Activated CD4-positive, alpha-beta T cell treated with anti-CD3 and anti-CD28 coated beads, Interleukin-2, amount 50 U/mL, for 48 hours (primary cell): Measurements from ENCODE around the gene FEZF1.

Experiments
- DNase-seq, 2 experiments: peaks; one replicate each; pipeline ENCODE4 v3.0.0-alpha.2; 2020

The FEZF1 gene

DNA sequence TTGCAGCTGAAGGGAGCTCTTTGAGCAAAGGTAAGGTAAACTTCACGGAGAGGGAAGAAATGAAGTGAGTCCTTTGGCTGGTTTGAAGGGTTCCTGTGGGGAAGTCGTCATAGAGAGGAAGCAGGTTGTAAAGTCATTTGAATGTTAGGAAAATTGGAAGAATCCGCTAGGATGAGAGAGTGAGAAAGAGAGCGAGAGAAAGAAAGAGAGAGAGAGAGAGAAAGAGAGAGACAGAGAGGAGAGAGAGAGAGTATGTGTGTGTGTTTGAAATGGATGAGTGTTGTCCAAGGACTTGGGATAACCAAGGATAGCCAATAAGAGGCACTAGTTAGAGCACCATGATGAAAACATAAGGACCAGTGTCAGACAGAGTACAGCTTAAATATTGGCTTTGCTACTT lies 43.1 kb downstream of the FEZF1 start:
- no peak for DNase-seq

DNA sequence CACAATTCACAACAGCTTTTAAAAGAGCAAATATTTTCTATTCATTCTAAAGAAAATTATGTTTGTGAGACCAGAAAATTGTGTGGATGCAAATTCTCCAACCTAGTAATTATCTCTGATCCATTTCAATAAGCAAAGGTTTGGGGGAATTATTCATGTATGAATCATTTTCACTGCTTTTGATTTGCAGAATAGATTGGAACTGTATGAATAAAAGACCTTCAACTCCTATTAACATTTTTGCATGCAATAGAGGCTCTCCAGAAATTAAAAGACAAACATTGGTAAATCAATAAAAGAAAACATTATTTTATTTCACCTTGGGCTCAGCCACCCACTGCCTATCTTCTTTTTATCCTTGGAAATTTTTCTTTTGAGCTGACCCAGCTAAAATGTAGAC lies 43.5 kb downstream of the FEZF1 start:
- DNase-seq, result no peak

DNA sequence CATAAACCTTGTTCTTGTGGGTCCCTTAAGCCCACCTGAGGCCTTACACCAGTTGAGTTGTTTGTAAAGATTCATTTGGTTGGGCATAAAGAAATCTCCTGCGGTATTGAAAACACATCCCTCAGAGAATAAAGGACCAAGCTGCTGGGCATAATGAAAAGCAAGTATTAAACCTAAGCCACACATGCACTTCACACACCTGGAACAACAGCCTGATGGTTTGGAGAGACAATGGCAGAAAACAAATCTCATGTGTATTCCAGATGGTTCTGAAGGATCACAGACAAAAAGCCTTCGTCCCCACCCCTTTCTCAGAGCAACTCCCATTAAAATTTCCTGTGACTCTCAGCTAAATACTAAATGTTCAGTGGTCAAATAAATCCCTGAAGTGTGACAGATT lies 44.2 kb downstream of the FEZF1 start:
- DNase-seq, result no peak

DNA sequence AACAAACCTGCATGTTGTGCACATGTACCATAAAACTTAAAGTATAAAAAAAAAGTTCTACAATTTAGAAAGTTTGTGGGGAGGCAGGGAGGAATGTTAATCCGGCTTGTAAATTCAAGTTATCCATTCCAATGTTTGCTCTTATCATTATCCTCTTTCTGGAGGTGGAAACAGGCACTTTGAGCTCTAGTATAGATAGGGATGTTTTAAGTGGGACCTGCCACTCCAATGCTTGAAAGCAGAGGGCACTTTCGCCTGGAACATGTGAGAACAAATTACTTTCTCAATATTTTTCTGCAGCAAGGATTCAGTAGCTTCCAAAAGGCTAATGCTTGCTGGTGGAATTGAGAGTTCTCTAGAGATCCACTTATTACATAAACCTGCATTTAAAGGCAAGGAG lies 45.6 kb downstream of the FEZF1 start:
- DNase-seq, result no peak

DNA sequence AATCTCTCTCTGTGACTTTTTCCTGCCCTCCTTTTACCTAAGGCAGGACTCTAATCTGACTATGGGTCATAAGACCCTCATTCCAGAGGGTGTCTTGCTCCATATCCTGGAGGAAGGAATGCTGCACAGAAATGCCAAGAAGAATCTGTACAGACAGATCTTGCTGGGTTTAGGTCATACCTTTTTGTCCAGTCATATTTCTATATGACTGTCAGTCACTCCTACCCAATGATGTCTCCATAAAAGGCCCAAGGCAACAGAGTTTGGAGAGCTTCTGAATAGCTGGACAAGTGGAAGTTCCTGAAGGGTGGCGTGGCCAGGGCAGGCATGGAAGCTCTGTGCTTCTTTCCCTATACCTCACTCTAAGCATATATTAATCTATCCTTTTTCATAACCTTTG lies 47.5 kb downstream of the FEZF1 start:
- DNase-seq, result no peak

DNA sequence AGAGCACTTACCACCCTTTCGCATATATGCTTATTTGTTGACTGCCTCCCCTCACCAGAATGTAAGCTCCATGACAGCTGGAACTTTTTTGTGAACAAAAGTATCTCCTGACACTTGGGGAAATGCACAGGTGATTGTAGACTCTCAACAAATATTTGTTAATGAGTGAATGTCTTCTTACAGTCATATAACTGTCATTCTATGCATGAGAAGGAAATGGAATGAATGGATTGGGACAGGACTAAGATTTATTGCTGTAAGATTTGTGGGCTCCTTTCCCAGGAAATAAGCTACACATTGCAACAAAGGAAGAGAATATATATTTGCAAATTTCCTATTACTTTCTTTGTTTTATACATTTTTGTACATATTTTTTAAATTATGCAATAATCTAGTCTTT lies 48.5 kb downstream of the FEZF1 start:
- DNase-seq, result no peak

DNA sequence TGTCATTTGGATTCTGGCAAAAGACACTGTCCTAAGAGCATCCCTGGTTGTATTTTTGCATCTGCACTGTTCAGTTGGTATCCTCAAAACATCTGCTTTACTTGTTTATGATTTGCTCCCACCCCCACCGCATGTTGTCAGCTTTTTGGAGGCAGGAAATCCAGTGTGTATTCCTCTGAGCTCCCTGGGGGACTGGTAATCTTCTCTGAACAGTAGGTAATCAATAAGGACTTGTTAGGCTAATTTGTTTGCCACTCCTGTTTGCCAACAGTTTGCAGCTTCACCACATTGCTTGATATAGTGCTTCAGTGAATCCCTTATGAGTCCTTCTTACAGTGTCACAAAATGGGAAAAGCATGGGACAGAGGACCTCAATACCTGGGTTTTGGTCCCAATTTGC lies 49.1 kb downstream of the FEZF1 start:
- no peak for DNase-seq
